ENCODE measurements around the gene METTL25B. TPM values are rescaled to one million over a fixed set of nuclear protein-coding genes. Genes with fewer than 3 reads are reported as not detected.

Gene METTL25B
- total and polyA plus RNA-seq, 2 of the 13 experiments (the other 11 are each of a cell fraction or from before 2014, with no cell fraction given), result 11.9 to 24.0 TPM

DNA sequence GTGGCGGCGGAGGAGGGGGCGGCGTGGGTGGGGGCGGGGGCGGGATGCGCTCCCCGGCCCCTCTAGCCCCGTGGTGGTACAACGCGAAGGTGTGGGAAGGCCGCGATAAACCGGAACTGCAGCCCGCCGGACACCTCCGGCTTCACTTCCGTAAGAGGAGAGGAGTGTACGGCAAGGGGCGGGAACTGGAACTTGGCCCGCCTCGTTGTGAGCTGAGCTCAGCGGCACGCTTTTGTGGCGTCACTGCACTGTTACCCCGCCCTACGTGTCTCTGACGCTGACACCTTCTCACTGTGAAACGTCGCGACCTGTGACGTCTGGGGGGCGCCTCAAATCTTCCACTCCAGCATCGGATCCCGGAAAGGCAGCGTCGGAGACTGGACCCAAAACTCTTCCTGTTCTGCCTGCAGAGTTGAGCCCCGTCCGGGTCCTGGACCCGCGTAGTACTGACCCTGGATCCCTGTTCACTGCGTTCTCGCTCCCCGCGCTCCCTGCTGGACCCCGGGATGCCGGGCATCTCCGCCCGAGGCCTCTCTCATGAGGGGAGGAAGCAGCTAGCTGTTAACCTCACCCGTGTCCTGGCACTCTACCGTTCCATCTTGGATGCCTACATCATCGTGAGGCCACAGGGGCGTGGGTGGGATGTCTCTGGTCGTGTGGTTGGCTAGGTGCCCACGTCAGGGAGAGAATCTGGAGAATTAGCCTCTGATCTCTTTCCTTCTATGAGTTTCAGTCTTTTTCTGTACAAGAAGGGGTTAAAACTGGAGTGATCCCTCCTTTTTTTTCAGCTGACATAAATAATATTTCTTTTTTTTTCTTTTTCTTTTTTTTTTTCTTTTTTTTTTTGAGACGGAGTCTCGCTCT is 562 bp downstream of the METTL25B start, which contains the start of gene ISG20L2 (continued):
- TF ChIP-seq, protein P1, sequence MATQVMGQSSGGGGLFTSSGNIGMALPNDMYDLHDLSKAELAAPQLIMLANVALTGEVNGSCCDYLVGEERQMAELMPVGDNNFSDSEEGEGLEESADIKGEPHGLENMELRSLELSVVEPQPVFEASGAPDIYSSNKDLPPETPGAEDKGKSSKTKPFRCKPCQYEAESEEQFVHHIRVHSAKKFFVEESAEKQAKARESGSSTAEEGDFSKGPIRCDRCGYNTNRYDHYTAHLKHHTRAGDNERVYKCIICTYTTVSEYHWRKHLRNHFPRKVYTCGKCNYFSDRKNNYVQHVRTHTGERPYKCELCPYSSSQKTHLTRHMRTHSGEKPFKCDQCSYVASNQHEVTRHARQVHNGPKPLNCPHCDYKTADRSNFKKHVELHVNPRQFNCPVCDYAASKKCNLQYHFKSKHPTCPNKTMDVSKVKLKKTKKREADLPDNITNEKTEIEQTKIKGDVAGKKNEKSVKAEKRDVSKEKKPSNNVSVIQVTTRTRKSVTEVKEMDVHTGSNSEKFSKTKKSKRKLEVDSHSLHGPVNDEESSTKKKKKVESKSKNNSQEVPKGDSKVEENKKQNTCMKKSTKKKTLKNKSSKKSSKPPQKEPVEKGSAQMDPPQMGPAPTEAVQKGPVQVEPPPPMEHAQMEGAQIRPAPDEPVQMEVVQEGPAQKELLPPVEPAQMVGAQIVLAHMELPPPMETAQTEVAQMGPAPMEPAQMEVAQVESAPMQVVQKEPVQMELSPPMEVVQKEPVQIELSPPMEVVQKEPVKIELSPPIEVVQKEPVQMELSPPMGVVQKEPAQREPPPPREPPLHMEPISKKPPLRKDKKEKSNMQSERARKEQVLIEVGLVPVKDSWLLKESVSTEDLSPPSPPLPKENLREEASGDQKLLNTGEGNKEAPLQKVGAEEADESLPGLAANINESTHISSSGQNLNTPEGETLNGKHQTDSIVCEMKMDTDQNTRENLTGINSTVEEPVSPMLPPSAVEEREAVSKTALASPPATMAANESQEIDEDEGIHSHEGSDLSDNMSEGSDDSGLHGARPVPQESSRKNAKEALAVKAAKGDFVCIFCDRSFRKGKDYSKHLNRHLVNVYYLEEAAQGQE (IDR thresholded peaks at IDR 0.05; ENCODE audit: borderline replicate concordance in 1 of 2, low read depth in 1 of 2, low read length in 2 of 2), result no peak
- TF ChIP-seq ZFP36L1 (CRISPR knock-in tag; IDR thresholded peaks at IDR 0.05) (no peak), YEATS2 (CRISPR knock-in tag; IDR thresholded peaks at IDR 0.05; ENCODE audit: borderline replicate concordance) (peak; percentile 66; the same call in 1 of the 2 replicates), ZFP36L2 (CRISPR knock-in tag; IDR thresholded peaks at IDR 0.05) (no peak), ZNF333 (CRISPR knock-in tag; IDR thresholded peaks at IDR 0.05; ENCODE audit: borderline replicate concordance) (no peak), KDM5A (IDR thresholded peaks at IDR 0.05; ENCODE audit: borderline replicate concordance, low read length) (no peak), HNF4A (CRISPR knock-in tag; IDR thresholded peaks at IDR 0.05) (0 out of 2 replicates have a peak, but pooled peaks have one; percentile 29), FOXK2 (IDR thresholded peaks at IDR 0.05) (no peak), ZNF256 (CRISPR knock-in tag; conservative IDR thresholded peaks at IDR 0.05) (0 out of 2 replicates have a peak, but pooled peaks have one; percentile 51), ATAD3A (CRISPR knock-in tag; IDR thresholded peaks at IDR 0.05) (no peak), ZIK1 (CRISPR knock-in tag; IDR thresholded peaks at IDR 0.05; ENCODE audit: borderline replicate concordance, low read depth) (no peak), ZNF101 (CRISPR knock-in tag; IDR thresholded peaks at IDR 0.05; ENCODE audit: borderline replicate concordance, low read depth) (no peak), TMF1 (CRISPR knock-in tag; IDR thresholded peaks at IDR 0.05; ENCODE audit: low read depth) (0 out of 2 replicates have a peak, but pooled peaks have one; percentile 53), HES4 (CRISPR knock-in tag; IDR thresholded peaks at IDR 0.05; ENCODE audit: borderline replicate concordance) (no peak; the same call in 1 of the 2 replicates), ZNF225 (CRISPR knock-in tag; IDR thresholded peaks at IDR 0.05) (no peak)
- TF ChIP-seq, protein P2, sequence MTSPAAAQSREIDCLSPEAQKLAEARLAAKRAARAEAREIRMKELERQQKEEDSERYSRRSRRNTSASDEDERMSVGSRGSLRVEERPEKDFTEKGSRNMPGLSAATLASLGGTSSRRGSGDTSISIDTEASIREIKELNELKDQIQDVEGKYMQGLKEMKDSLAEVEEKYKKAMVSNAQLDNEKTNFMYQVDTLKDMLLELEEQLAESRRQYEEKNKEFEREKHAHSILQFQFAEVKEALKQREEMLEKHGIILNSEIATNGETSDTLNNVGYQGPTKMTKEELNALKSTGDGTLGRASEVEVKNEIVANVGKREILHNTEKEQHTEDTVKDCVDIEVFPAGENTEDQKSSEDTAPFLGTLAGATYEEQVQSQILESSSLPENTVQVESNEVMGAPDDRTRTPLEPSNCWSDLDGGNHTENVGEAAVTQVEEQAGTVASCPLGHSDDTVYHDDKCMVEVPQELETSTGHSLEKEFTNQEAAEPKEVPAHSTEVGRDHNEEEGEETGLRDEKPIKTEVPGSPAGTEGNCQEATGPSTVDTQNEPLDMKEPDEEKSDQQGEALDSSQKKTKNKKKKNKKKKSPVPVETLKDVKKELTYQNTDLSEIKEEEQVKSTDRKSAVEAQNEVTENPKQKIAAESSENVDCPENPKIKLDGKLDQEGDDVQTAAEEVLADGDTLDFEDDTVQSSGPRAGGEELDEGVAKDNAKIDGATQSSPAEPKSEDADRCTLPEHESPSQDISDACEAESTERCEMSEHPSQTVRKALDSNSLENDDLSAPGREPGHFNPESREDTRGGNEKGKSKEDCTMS (CRISPR knock-in tag; conservative IDR thresholded peaks at IDR 0.05), result no peak
- TF ChIP-seq, protein P3, sequence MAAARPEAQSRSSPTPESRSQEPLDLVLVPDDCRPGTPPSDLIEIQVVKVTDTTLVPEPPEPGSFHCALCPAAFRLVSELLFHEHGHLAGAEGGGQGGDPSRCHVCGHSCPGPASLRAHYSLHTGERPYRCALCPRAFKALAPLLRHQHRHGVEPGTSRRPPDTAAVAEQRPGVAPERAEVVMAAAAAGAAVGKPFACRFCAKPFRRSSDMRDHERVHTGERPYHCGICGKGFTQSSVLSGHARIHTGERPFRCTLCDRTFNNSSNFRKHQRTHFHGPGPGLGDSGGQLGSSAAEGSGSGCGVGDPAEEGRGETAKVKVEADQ (CRISPR knock-in tag; IDR thresholded peaks at IDR 0.05; ENCODE audit: borderline replicate concordance), result no peak
- TF ChIP-seq, protein P4, sequence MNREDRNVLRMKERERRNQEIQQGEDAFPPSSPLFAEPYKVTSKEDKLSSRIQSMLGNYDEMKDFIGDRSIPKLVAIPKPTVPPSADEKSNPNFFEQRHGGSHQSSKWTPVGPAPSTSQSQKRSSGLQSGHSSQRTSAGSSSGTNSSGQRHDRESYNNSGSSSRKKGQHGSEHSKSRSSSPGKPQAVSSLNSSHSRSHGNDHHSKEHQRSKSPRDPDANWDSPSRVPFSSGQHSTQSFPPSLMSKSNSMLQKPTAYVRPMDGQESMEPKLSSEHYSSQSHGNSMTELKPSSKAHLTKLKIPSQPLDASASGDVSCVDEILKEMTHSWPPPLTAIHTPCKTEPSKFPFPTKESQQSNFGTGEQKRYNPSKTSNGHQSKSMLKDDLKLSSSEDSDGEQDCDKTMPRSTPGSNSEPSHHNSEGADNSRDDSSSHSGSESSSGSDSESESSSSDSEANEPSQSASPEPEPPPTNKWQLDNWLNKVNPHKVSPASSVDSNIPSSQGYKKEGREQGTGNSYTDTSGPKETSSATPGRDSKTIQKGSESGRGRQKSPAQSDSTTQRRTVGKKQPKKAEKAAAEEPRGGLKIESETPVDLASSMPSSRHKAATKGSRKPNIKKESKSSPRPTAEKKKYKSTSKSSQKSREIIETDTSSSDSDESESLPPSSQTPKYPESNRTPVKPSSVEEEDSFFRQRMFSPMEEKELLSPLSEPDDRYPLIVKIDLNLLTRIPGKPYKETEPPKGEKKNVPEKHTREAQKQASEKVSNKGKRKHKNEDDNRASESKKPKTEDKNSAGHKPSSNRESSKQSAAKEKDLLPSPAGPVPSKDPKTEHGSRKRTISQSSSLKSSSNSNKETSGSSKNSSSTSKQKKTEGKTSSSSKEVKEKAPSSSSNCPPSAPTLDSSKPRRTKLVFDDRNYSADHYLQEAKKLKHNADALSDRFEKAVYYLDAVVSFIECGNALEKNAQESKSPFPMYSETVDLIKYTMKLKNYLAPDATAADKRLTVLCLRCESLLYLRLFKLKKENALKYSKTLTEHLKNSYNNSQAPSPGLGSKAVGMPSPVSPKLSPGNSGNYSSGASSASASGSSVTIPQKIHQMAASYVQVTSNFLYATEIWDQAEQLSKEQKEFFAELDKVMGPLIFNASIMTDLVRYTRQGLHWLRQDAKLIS (CRISPR knock-in tag; IDR thresholded peaks at IDR 0.05), result no peak

Data from HepG2 (cell line).